ENCODE results near the gene CBX8.
"Not testable (repeated sequence)": the region's sequence is repeated elsewhere in the genome, so short reads cannot be mapped to it uniquely, and the experiment has no call there.

The CBX8 gene

DNA sequence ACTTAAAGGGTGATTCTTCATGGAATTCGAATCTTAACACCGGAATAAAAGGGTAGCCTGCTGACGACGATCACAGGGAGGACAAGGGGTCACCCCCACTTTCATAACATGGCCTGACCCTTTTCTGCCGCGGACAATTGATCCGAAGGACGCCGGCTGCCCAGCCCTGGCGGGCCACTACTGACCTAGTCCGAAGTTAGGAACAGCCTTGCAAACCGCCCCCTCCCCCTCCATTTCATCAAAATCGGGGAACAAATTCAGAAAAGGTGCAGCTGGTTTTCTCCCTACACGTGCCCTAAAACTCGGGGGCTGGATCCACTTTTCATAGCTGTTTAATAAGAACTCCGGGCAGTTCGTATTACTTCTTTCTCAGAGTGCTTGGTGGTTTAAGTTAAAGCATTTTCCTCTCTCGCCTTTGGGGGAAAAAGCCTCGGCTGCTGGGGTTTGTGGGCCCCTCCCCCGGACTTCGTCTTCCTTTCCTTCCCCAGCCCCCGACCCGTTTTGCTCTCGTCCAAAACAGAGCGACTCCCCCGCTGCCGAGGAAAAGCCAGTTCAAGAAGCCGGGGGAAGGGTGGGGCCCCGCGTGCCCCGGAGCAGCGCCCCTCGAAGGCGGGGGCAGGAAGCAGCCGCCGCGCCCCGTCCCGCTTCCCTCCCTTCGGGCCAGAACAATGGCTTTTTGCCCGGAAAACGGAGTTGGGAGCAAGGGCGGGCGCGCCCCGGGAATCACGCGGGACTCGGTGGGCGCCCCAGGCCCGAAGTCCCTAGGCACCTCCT, 19.6 kb downstream of the CBX8 start:
- peak; percentile 71 for DNase-seq

DNA sequence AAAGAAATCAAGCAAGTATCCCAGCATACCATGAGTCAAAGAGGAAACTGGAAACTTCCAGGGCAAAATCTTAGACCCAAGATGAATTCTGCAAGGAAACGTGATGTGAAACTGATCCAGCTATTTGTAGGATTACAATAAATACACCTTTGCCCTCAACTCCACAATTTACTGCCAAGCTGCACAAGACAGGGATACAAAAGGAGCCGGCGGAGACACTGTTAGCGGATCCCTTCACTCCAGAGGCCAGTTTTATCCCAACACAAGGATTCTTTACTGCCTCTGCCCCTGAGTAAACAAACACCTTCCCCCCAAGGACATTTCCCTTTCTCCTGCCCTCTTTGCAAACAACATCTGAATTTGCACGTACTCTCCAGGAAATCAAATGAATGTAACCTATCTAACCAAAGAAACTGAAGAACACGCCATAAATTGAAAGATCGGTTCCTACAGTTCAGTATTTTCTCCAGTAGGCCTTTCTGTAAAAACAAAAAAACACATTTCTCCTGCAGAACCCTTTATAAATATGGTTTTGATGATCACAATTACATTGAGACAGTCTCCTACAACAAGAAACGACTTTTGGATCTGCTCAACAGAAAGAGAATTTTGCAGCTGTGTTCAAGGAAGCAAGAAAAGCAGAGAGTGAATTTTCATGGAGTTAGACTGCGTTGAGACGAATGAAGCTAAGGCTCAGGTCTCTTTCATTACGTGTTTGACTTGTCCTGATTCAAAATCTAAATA, 20.3 kb downstream of the CBX8 start:
- DNase-seq: no peak

DNA sequence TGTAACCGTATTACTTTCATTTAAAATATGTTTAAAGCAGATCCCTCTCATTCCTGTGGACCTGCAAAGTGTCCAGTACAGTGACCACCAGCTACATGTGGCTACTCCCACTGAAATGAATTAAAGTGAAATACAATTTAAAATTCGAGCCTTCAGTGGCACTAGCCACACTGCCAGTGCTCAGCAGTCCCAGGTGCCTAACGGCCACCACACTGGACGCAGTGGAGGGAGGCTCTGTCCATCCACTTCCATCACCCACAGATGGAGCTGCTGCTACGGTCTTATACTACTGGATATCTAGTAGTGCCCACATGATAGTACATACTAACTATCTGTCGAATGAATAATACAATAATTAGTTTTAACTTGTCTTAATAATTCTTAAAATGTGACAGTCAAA, 21.2 kb downstream of the CBX8 start:
- no peak for DNase-seq

DNA sequence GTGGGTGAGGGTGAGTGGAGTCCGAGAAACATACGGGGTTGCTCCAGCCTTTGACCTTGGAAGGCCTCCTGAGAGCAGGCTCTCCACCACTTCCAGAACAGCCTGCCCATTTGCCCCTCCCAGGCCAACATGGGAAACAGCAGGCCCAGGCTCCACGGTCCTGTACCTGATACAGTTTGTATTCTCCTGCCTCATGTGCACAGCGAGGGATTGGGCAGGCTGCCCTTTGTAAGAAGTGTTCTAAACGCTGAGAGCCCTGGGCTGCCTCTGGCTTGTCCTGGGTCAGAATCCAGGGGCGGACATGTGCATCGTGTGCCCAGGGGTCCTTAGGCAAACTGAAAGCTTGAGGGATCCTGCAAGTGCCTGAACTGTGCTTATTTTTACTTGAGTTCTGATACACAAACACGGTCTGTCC, 22.3 kb downstream of the CBX8 start:
- no peak for DNase-seq

DNA sequence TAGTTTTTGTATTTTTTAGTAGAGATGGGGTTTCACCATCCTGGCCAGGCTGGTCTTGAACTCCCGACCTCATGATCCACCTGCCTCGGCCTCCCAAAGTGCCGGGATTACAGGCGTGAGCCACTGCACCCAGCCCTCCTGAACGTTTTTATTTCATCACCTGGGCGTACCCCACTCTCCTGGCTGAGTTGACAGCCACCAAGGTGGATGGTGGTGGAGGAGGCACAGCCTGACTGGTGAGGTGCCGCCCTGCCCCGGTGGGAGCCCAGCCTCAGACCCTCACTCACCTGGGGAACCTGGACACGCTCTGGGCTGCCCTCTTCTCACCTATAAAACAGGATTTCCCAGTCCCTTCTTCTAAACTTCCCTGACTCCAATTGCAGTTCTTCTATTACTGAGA, 24.2 kb downstream of the CBX8 start:
- not testable (repeated sequence) for DNase-seq

DNA sequence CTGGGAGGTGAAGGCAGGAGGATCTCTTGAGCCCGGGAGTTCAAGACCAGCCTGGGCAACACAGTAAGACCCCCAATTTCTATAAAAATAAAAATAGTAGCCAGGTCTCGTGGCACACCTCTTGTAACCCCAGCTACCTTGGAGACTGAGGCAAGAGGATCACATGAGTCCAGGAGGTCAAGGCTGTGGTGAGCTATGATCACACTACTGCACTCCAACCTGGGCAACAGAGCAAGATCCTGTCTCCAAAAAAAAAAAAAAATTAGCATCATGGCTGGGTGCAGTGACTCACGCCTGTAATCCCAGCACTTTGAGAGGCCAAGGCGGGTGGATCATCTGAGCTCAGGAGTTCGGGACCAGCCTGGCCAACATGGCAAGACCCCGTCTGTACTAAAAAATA, 25.6 kb downstream of the CBX8 start:
- no peak for DNase-seq

DNA sequence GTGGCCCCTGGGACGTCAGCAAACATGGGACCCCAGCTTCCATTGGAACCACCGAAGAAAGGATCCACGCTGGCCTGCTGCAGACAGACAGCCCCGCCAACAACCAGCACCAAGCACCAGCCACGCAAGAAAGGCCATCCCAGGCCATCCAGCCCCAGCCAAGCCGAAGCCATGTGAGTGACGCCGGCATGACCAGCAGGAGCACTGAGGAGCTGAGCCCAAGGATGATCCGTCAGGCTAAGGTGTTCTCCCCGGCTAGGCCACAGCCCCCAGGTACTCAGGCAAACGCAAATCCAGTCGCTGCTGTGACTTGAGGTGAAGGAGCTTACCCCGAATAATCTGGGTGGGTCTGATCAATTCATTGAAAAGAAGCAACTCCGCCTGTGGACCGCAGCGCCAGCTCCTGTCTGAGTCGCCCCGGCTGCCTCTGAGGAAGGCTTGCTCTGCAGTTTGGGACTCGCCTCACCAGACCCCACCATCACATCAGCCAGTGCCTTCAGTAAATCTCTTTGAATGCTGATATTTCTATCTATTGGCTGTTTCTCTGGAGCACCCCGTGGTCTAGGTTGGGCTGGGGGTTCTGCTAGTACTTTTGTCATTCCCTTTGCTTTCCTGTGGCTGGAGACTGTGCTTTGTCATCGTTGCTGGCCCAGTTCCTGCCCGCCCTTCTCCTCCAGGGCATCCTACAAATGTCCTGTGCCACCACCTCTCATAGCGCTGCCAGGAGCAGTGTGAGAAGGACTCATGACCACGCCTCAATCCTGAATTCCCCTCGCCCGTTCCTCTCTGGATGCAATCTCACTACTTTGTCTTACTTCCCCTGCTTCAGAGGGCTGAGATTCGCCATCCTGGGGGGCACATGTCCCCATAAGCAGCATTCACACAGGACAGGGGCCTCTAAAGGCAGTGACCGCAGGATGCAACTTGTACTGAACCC, 27.0 kb downstream of the CBX8 start:
- DNase-seq: no peak

DNA sequence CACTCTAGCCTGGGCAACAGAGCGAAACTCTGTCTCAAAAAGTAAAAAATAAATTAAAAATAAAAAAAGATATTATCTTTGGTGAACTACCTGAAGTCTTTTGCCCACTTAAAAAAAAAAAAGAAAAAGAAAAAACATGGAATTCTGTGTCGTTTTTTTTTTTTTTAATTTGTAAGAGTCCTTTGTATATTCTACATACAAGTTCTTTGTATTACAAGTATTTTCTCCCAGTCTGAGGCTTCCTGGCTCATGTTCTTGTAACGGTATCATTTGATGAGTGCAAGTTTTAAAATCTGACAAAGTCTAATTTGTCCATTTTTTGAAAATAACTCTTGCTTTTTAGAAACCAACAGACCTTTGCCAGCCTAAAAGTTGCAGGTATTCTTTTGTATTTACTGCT, 31.2 kb downstream of the CBX8 start:
- DNase-seq: no peak

DNA sequence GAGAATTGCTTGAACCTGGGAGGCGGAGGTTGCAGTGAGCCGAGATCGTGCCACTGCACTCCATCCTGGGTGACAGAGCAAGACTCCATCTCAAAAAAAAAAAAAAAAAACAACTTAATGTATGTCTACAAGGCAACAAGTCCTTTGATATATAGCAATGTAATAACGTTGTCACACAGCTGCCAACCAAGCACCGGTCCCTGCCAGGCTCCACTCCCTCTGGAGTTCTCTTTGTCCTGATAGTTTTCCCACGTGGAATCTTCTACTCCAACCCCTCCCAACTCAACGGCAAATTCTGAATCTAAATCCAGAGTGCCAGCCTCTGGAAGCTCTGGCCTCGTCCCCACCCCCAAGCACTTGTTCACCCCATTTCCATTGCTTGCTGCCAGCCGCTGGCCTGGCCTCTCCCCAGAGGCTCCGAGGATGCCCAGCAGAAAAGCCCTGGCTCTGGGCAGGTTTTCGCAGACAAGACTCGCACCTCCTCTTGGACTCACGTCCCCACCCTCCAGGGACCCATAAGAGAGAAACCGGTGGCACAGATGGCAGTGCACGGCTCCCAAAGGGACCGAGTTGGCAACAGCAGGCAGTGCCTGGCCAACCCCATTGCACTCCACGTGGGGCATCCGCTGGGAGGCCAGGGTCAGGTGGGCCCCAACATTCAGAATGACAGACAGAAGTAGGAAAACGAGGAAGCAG, 34.8 kb downstream of the CBX8 start:
- no peak for DNase-seq

DNA sequence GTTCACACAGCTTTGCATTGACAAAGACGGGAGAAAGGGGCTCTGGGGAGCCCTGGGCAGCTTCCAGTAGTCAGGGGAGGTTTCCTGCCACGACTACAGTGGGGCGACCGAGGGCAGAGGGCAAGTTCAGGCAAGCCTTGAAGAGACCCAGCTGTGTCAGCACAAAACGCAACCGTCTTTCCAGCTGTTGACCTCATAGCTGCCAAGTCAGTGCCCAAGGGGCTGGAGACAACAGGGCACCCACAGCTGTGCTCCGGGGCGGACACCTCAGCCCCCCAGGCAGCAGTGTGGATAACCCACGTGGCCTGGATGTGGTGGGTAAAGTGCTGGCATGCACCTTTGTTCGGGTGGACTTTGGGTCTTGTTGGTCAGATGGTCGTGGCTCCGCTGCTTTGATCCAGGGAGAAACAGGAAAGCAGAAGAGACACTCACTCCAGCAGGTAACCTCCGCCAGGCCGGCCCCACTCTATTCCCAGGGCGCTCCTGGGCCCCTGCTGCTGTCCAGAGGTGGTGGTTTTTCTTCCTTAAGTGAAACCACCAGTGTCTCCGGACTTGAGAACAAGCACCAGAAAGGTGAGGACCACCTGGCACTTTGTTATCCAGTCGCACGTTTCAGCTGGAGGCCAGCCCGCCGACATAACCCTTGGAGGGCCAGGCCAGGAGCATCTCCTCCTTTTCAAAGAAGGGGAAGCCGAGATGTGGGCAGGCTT, 36.5 kb downstream of the CBX8 start:
- DNase-seq: no peak

DNA sequence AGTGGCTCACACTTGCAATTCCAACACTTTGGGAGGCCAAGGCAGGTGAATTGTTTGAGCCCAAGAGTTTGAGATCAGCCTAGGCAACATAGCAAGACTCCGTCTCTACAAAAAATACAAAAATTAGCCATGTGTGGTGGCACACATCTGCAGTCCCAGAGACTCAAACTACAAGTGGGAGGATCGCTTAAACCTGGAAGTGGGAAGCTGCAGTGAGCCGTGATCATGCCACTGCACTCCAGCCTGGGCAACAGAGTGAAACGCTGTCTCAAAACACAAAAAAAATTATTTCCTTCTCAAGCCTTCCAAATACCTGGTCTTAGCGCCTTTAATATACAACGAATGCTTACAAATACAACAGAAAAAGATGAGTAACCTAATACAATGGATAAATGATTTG, 38.6 kb downstream of the CBX8 start:
- DNase-seq: no peak

DNA sequence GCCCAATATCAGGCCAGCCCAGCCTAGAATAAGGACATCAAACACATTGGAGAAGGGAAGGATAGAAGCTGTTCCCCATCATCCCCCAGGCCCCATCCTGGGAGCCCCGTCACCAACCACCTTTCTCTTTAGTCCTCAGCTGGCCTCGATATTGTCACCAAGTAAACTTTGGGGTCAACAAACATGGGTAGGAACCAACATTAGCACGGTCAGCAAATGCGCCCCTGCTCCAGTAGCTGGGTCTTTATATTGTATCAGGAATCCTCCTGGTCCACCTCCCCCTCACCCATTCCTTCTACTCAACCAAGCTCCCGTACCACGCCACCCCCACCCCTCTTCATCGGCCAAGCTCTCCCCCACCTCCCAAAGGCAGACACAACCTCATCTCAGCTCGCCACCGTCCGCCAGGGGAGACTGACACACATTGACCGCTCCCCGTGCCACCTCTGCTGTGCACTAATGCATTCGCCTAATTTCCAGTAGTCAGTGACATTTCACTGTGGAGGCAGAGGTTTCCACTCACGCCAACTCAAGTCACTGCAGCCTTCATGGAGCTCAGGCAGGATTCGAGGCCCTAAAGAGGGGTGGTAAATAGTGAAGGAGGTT, 39.6 kb downstream of the CBX8 start:
- no peak for DNase-seq

DNA sequence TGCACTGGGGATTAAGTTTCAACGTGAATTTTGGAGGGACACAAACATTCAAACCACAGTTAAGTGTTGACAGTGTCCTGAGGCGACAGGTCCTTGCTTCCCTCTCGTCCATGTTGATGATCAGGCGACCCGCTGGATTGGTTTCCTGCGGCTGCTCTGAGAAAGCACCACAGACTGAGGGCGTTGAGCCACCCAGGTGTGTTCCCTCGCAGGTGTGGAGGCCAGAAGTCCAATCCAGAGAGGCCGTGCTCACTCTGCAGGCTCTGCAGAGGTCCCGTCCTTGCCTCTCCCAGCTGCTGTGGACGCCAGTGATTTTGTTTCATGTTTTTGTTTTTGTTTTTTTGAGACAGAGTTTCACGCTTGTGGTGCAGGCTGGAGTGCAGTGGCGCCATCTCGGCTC, 41.3 kb downstream of the CBX8 start:
- no peak for DNase-seq

DNA sequence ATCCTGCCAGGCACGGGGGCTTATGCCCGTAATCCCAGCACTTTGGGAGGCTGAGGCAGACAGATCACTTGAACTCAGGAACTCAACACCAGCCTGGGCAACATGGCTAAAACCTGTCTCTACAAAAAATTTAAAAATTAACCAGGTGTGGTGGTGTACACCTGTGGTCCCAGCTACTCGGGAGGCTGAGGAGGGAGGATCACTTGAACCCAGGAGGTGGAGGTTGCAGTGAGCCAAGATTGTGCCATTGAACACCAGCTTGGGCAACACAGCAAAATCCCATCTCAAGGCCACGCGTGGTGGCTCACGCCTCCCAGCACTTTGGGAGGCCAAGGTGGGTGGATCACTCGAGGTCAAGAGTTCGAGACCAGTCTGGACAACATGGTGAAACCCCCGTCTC, 42.0 kb downstream of the CBX8 start:
- not testable (repeated sequence) for DNase-seq

DNA sequence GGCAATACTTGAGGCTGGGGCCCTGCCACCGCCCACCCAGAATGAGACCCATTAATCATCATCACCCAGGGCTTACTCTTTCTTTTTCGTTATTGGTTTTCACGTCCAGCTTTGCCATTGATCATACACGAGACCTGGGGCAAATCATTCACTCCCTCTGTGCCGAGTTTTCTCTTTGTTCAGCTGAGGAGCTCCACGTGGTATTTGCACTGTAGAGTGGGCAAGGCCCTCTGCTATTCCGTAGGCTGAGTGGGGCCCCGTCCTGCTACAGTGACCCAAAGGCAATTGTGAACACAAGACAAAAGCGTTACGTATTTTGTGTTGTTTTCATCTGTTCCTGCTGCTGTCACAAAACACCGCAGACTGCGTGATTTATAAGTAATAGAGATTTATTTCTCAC, 42.5 kb downstream of the CBX8 start:
- no peak for DNase-seq

DNA sequence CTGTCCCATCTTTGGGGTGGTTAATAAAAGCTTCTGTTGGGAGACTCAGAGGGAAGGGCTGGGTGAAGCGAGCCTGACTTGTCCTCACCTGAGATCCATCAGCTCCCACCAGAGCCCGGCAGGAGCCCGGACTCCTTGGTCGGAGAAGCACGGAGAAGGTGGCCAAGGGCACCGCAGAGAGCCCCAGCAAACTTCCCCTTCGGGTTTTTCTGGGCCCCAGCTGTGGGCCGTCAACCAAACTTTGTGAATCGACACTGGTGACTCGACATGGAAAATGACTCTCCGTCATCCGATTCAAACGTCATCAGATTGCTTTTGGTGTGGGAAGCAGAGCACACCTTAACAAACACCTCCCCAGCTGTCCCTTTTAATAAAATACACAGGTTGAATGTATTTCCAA, 44.7 kb downstream of the CBX8 start:
- DNase-seq: no peak

DNA sequence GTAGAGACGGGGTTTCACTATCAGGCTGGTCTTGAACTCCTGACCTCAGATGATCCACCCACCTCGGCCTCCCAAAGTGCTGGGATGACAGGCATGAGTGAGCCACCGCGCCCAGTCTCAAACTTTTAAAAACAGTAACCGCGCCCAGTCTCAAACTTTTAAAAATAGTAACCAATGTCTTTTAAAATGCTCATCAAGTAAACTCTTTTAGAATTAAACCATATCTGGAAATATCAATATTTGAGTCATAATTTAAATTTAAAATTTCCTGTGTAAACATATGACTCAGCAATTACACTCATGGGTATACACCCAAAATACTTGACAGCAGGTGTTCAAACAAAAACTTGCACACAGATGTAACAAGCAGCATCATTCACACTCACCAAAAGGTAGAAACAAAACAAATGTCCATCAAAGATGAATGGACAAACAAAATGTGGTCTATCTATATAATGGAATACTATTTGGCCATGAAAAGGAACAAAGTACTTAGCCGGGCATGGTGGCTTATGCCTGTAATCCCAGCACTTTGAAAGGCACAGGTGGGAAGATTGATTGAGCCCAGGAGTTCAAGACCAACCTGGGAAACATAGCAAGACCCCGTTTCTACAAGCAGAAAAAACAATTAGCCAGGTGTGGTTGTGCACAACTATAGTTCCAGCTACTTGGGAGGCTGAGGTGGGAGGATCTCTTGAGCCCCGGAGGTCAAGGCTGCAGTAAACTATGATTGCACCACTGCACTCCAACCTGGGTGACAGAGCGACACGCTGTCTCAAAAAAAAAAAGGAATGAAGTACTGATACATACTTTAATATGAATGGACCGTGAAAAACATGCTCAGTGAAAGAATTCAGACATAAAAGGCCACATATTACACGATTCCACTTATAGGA, 46.0 kb downstream of the CBX8 start:
- DNase-seq: no peak

DNA sequence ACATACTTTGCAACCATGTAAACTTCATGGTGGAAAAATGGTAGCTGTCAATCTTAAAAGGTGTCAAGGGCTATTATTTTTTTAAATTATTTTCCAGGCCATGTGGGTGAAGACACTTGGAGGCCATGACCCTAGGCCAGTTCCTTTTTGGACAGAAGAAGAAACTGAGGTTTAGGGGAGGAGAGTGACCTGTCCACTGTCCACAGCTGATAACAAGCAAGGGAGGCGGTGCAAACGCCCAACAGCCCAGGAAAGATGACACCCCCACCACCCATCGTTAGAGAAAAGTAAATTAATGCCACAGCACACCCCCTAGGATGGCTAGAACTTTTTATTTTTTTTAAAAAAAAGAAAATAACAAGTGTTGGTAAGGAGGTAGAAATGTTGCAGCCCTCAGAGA, 46.9 kb downstream of the CBX8 start:
- no peak for DNase-seq

DNA sequence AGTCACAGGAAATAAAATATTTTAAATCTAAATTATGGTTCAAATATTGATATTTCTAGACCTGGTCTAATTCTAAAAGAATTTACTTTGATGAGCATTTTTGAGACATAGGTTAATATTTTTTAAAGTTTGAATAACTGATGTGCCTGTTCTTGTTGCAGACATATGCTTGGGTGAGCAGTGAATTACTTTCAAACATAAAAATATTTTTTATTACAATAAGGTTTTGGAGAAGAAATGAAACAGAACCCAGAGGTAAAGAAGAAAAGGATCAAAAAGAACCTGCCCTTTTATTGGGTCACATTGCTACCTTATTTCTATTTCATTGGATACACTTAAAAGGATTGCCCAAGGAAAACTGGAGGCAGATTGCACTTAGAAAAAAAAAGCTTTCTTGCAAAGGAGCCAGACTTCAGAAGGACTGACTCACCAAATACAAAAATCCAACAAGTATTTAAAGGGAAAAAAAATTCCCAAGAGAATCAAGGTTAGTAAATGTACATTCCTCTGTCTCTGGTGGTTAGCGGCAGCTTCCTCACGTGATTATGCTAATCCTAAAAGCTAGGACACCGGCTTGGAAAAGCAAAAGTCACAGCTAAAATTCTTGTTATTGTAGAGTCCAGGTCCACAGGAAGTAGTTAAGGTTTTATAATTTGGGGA, 47.6 kb downstream of the CBX8 start:
- DNase-seq: peak; percentile 74
